HL-60 (cell line): Measurements from ENCODE around the gene SLC22A12.

Experiments
- CTCF ChIP-seq: IDR thresholded peaks from one replicate; pipeline ENCODE4 v1.5.1; 2011; ENCODE audit warnings: low read length, control low read depth, inconsistent platforms; ENCODE audit not compliant: insufficient read depth
- POLR2AphosphoS5 ChIP-seq: IDR thresholded peaks from 2 replicates; pipeline ENCODE4 v1.6.1; 2012; ENCODE audit warnings: low read depth
- SPI1 ChIP-seq: IDR thresholded peaks from 2 replicates; pipeline ENCODE4 v1.6.1; 2012; ENCODE audit warnings: low read depth, mild to moderate bottlenecking, borderline replicate concordance

GRCh38 chr11:64644647-64645275, 53.7 kb downstream of the SLC22A12 start:
- TF ChIP-seq CTCF (no peak), SPI1 (no peak), POLR2AphosphoS5 (no peak)
